Measurements from ENCODE around the gene GOLGA3.

Gene GOLGA3

GRCh38 chr12:132747896-132748295 lies 80.8 kb downstream of the GOLGA3 start:
- no peak for DNase-seq (ENCODE audit: low read depth in 2 of 2)

- DNase-seq (ENCODE audit: low read depth in 2 of 2): no peak
These were observed 81.3 kb downstream of the GOLGA3 start for GRCh38 chr12:132747395-132747794.

GRCh38 chr12:132746613-132747012 lies 82.1 kb downstream of the GOLGA3 start:
- no peak for DNase-seq (ENCODE audit: low read depth in 2 of 2)

GRCh38 chr12:132743831-132744230 lies 84.8 kb downstream of the GOLGA3 start:
- DNase-seq (ENCODE audit: low read depth in 2 of 2): no peak

GRCh38 chr12:132741620-132742019 lies 87.0 kb downstream of the GOLGA3 start:
- no peak for DNase-seq (ENCODE audit: low read depth in 2 of 2)

GRCh38 chr12:132740652-132741051 lies 88.0 kb downstream of the GOLGA3 start:
- DNase-seq (ENCODE audit: low read depth in 2 of 2): no peak

GRCh38 chr12:132740313-132740646 lies 88.4 kb downstream of the GOLGA3 start:
- DNase-seq (ENCODE audit: low read depth in 2 of 2): no peak

- DNase-seq (ENCODE audit: low read depth in 2 of 2): no peak
These were observed 88.9 kb downstream of the GOLGA3 start for GRCh38 chr12:132739600-132740312.

GRCh38 chr12:132736913-132737312 lies 91.8 kb downstream of the GOLGA3 start:
- DNase-seq (ENCODE audit: low read depth in 2 of 2): no peak

- no peak for DNase-seq (ENCODE audit: low read depth in 2 of 2)
These were observed 92.3 kb downstream of the GOLGA3 start for GRCh38 chr12:132736378-132736777.

- DNase-seq (ENCODE audit: low read depth in 2 of 2): no peak
These were observed 93.2 kb downstream of the GOLGA3 start for GRCh38 chr12:132735496-132735895.

- no peak for DNase-seq (ENCODE audit: low read depth in 2 of 2)
These were observed 94.5 kb downstream of the GOLGA3 start for GRCh38 chr12:132734206-132734605.

GRCh38 chr12:132731574-132731973 lies 97.1 kb downstream of the GOLGA3 start:
- no peak for DNase-seq (ENCODE audit: low read depth in 2 of 2)

GRCh38 chr12:132730353-132730752 lies 98.3 kb downstream of the GOLGA3 start:
- DNase-seq (ENCODE audit: low read depth in 2 of 2): no peak

- DNase-seq (ENCODE audit: low read depth in 2 of 2): no peak
These were observed 98.9 kb downstream of the GOLGA3 start for GRCh38 chr12:132729541-132730320.

- no peak for DNase-seq (ENCODE audit: low read depth in 2 of 2)
These were observed 100.2 kb downstream of the GOLGA3 start for GRCh38 chr12:132728502-132728901.

- DNase-seq (ENCODE audit: low read depth in 2 of 2): no peak
These were observed 101.4 kb downstream of the GOLGA3 start for GRCh38 chr12:132727091-132727794.

- DNase-seq (ENCODE audit: low read depth in 2 of 2): no peak
These were observed 102.3 kb downstream of the GOLGA3 start for GRCh38 chr12:132726386-132726785.

- no peak for DNase-seq (ENCODE audit: low read depth in 2 of 2)
These were observed 104.0 kb downstream of the GOLGA3 start for GRCh38 chr12:132724506-132725241.

GRCh38 chr12:132723764-132724140 lies 104.9 kb downstream of the GOLGA3 start:
- no peak for DNase-seq (ENCODE audit: low read depth in 2 of 2)

GRCh38 chr12:132723015-132723763 lies 105.5 kb downstream of the GOLGA3 start:
- no peak for DNase-seq (ENCODE audit: low read depth in 2 of 2)
